ENCODE results near the gene MICAL2. TPM values are rescaled to one million over a fixed set of nuclear protein-coding genes. Genes with fewer than 3 reads are reported as not detected.

Gene MICAL2
- total RNA-seq, 2 donors from 2014 or later, result 19.9 to 39.6 TPM

DNA sequence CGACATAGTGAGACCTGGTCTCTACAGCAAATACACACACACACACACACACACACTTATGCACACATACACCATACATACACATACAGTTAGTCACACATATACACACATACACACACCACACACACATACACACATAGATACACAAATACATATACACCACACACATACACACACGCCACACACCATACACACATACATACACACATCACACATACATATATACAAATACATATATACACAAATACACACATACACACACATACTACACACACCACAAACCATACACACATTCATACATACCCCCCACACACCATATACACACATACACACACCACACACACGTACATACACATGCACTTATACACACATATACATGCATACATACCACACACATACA, 57.7 kb downstream of the MICAL2 start:
- DNase-seq (ENCODE audit: low spot score) (no peak), ATAC-seq (no peak)
- no peaks in the 10 kb centered on the region for H3K36me3 Mint-ChIP-seq
- peaks cover 26 to 38% of the 10 kb centered on the region in 2 donors for H3K4me1 Mint-ChIP-seq (ENCODE audit: low read depth in 2 of 2)
- no peaks in the 10 kb centered on the region for H3K27me3 Mint-ChIP-seq
- H3K4me3 Mint-ChIP-seq, result no peak overlapping the region
- no peak overlapping the region for H3K27ac Mint-ChIP-seq
- no peaks in the 10 kb centered on the region for H3K9me3 Mint-ChIP-seq

DNA sequence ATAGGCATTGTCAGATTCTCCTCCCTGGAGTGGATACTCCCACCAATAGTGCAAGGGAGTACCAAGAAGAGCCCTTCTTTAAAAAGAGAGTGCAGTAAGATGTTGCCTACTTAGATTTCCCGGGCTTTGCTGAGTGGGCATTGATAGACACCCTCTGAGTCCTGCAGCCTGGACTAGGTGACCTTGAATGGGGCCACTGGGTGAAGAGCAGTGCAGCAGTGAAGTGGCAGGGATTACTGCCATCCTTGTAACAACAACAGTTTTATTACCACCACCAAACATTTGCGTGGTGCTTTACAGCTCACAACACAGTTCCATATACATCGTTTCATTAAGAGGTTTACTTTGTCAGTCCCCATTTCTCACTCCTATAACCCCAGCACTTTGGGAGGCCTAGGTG, 59.4 kb downstream of the MICAL2 start:
- Mint-ChIP-seq H3K4me3 (no peak overlapping the region), H3K27me3 (no peaks in the 10 kb centered on the region), H3K27ac (peak overlapping the region in 1 of 2 donors; percentile 35), H3K4me1 (ENCODE audit: low read depth in 2 of 2) (peaks cover 29 to 42% of the 10 kb centered on the region in 2 donors), H3K9me3 (no peaks in the 10 kb centered on the region), H3K36me3 (no peaks in the 10 kb centered on the region)
- no peak for ATAC-seq
- no peak for DNase-seq (ENCODE audit: low spot score)

DNA sequence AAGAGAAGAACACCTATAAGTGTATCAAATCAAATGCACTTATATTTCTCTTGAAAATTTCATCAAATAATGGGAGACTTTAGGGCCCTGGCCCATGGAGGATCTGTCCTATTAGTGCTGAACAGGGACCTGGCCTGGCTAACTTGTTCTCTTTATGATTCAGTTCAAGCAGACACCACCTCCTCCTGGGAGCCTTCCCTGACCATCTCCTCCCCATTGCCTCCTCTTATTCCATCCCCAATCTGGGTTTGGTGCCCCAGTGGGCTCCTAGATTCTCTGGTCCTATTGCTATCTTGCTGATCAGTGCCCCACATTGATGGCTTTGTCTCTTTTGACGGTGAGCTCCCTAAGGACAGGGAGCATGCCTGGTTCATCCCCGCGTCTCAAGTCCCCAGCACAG, 60.1 kb downstream of the MICAL2 start:
- no peaks in the 10 kb centered on the region for H3K27me3 Mint-ChIP-seq
- peak overlapping the region in 1 of 2 donors; percentile 57 for H3K27ac Mint-ChIP-seq
- no peak overlapping the region for H3K4me3 Mint-ChIP-seq
- H3K36me3 Mint-ChIP-seq, result no peaks in the 10 kb centered on the region
- DNase-seq (ENCODE audit: low spot score), result no peak
- no peaks in the 10 kb centered on the region for H3K9me3 Mint-ChIP-seq
- no peak for ATAC-seq
- H3K4me1 Mint-ChIP-seq (ENCODE audit: low read depth in 2 of 2), result peaks cover 33 to 49% of the 10 kb centered on the region in 2 donors

DNA sequence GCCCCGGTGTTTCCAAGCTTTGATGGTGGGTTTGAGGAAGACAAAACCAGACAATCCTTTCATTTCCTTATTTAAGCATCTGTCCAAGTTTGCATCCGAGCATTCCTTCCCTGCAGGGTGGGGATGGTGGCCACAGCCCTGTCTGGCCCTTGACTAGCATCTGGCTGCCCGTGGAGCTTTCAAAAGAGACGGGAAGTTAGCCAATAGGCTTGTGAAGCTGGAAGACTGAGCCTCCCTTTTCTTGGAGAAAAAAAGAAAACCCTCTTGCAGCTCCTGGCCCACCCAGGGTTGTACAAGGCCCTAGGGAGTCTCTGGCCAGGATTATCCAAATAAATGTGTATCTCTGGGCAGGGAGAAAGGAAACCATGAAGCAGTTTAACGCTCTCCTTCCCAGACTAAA, 60.6 kb downstream of the MICAL2 start:
- no peak for DNase-seq (ENCODE audit: low spot score)
- no peaks in the 10 kb centered on the region for H3K9me3 Mint-ChIP-seq
- peaks cover 38 to 54% of the 10 kb centered on the region in 2 donors for H3K4me1 Mint-ChIP-seq (ENCODE audit: low read depth in 2 of 2)
- no peaks in the 10 kb centered on the region for H3K36me3 Mint-ChIP-seq
- H3K27ac Mint-ChIP-seq, result peak overlapping the region in 1 of 2 donors; percentile 57
- no peak overlapping the region for H3K4me3 Mint-ChIP-seq
- H3K27me3 Mint-ChIP-seq, result no peaks in the 10 kb centered on the region
- ATAC-seq, result no peak

- Mint-ChIP-seq H3K9me3 (no peaks in the 10 kb centered on the region), H3K36me3 (no peaks in the 10 kb centered on the region), H3K27me3 (no peaks in the 10 kb centered on the region), H3K4me1 (ENCODE audit: low read depth in 2 of 2) (peaks cover 39 to 55% of the 10 kb centered on the region in 2 donors), H3K4me3 (no peak overlapping the region), H3K27ac (peak overlapping the region; percentile 4 to 68)
- ATAC-seq, result no peak
- no peak for DNase-seq (ENCODE audit: low spot score)
Observed at GRCh38 chr11:12171921-12172320, 61.5 kb downstream of the MICAL2 start.

GRCh38 chr11:12172493-12173013, 62.2 kb downstream of the MICAL2 start:
- H3K9me3 Mint-ChIP-seq, result no peaks in the 10 kb centered on the region
- no peak for DNase-seq (ENCODE audit: low spot score)
- H3K36me3 Mint-ChIP-seq, result no peaks in the 10 kb centered on the region
- no peak for ATAC-seq
- peaks cover 33 to 51% of the 10 kb centered on the region in 2 donors for H3K4me1 Mint-ChIP-seq (ENCODE audit: low read depth in 2 of 2)
- no peaks in the 10 kb centered on the region for H3K27me3 Mint-ChIP-seq
- H3K4me3 Mint-ChIP-seq, result no peak overlapping the region
- H3K27ac Mint-ChIP-seq, result peak overlapping the region; percentile 68 to 99

GRCh38 chr11:12173111-12173510, 62.7 kb downstream of the MICAL2 start:
- no peak for ATAC-seq

GRCh38 chr11:12174128-12174476, 63.7 kb downstream of the MICAL2 start:
- peak overlapping the region; percentile 81 for H3K4me3 Mint-ChIP-seq
- ATAC-seq (peak; percentile 73 to 74), DNase-seq (ENCODE audit: low spot score) (no peak)
- H3K27ac Mint-ChIP-seq, result peak overlapping the region; percentile 99
- H3K27me3 Mint-ChIP-seq, result no peaks in the 10 kb centered on the region
- H3K9me3 Mint-ChIP-seq, result no peaks in the 10 kb centered on the region
- H3K36me3 Mint-ChIP-seq, result no peaks in the 10 kb centered on the region
- H3K4me1 Mint-ChIP-seq (ENCODE audit: low read depth in 2 of 2), result peaks cover 34 to 56% of the 10 kb centered on the region in 2 donors

More at GRCh38 chr11:12173111-12173510, 62.7 kb downstream of the MICAL2 start:
- Mint-ChIP-seq H3K4me1 (ENCODE audit: low read depth in 2 of 2) (peaks cover 37 to 53% of the 10 kb centered on the region in 2 donors), H3K36me3 (no peaks in the 10 kb centered on the region), H3K27ac (peak overlapping the region; percentile 99), H3K9me3 (no peaks in the 10 kb centered on the region), H3K4me3 (peak overlapping the region; percentile 13), H3K27me3 (no peaks in the 10 kb centered on the region)
- no peak for DNase-seq (ENCODE audit: low spot score)

DNA sequence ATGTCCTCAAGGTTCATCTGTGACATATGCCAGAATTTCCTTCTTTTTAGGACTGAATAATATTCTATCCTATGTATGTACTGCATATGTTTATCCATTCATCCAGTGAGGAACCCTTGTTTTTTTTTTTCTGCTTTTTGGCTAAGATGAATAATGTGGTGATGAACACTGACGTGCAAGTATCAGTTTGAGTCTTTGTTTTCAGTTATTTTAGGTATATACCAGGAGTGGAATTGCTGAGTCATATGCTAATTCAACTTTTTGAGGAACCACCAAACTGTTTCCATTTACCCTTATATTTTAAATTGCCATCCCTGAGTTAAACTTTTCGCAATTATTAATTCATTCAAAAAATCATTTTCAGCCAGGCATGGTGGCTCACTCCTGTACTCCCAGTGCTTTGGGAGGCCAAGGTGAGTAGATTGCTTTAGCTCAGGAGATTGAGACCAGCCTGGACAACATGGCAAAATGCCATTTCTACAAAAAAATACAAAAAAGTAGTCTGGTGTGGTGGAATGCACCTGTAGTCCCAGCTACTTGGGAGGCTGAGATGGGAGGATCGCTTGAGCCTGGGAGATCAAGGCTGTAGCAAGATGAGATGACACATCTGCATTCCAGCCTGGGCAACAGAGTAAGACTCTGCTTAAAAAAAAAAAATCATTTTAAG, 64.2 kb downstream of the MICAL2 start:
- H3K27me3 Mint-ChIP-seq, result no peaks in the 10 kb centered on the region

GRCh38 chr11:12175694-12176241, 65.4 kb downstream of the MICAL2 start:
- H3K27ac Mint-ChIP-seq, result peak overlapping the region; percentile 99
- H3K4me1 Mint-ChIP-seq (ENCODE audit: low read depth in 2 of 2), result peaks cover 41 to 65% of the 10 kb centered on the region in 2 donors
- peak overlapping the region; percentile 81 for H3K4me3 Mint-ChIP-seq
- DNase-seq (ENCODE audit: low spot score), result no peak
- peak; percentile 74 to 75 for ATAC-seq
- peaks cover 0 to 3% of the 10 kb centered on the region in 2 donors for H3K27me3 Mint-ChIP-seq
- H3K9me3 Mint-ChIP-seq, result no peaks in the 10 kb centered on the region
- H3K36me3 Mint-ChIP-seq, result no peaks in the 10 kb centered on the region

More for the DNA sequence above, 64.2 kb downstream of the MICAL2 start:
- peak overlapping the region; percentile 99 for H3K27ac Mint-ChIP-seq
- ATAC-seq (peak; percentile 84 to 87), DNase-seq (ENCODE audit: low spot score) (no peak)
- peaks cover 38 to 61% of the 10 kb centered on the region in 2 donors for H3K4me1 Mint-ChIP-seq (ENCODE audit: low read depth in 2 of 2)
- no peaks in the 10 kb centered on the region for H3K36me3 Mint-ChIP-seq
- H3K4me3 Mint-ChIP-seq, result peak overlapping the region; percentile 81
- H3K9me3 Mint-ChIP-seq, result no peaks in the 10 kb centered on the region

- no peaks in the 10 kb centered on the region for H3K9me3 Mint-ChIP-seq
- no peak for DNase-seq (ENCODE audit: low spot score)
- H3K27ac Mint-ChIP-seq, result peak overlapping the region; percentile 99
- H3K4me1 Mint-ChIP-seq (ENCODE audit: low read depth in 2 of 2), result peaks cover 41 to 65% of the 10 kb centered on the region in 2 donors
- H3K4me3 Mint-ChIP-seq, result peak overlapping the region; percentile 81
- no peaks in the 10 kb centered on the region for H3K36me3 Mint-ChIP-seq
- ATAC-seq, result no peak
- H3K27me3 Mint-ChIP-seq, result peaks cover 0 to 3% of the 10 kb centered on the region in 2 donors
Observed at GRCh38 chr11:12176410-12176809, 66.0 kb downstream of the MICAL2 start.

- H3K27me3 Mint-ChIP-seq, result peaks cover 0 to 3% of the 10 kb centered on the region in 2 donors
- peak overlapping the region; percentile 14 to 78 for H3K27ac Mint-ChIP-seq
- H3K36me3 Mint-ChIP-seq, result no peaks in the 10 kb centered on the region
- DNase-seq (ENCODE audit: low spot score) (no peak), ATAC-seq (no peak)
- H3K4me3 Mint-ChIP-seq, result no peak overlapping the region
- peaks cover 38 to 60% of the 10 kb centered on the region in 2 donors for H3K4me1 Mint-ChIP-seq (ENCODE audit: low read depth in 2 of 2)
- no peaks in the 10 kb centered on the region for H3K9me3 Mint-ChIP-seq
Observed at GRCh38 chr11:12177739-12178338, 67.4 kb downstream of the MICAL2 start.

DNA sequence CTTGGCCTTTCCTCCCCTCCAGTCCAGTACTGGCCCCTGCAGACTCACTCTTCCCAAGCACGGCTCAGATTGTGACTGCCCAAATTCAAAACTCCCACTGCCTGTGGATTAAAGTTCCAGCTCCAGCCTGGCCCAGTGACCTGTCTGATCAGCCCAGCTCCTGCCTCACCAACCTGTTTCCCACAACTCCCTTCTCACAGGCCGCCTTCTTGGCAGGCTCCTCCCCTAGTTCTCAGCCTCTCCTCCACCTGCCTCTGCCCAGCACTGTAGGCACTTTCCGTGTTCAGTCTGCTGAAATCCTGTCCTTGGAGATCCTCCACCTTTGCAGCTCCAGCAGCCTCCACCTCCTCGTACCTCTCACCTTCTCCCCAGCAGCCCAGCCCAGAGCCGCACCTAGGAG, 68.6 kb downstream of the MICAL2 start:
- DNase-seq (ENCODE audit: low spot score) (no peak), ATAC-seq (no peak)
- no peaks in the 10 kb centered on the region for H3K9me3 Mint-ChIP-seq
- H3K27me3 Mint-ChIP-seq, result peaks cover 0 to 3% of the 10 kb centered on the region in 2 donors
- peaks cover 35 to 52% of the 10 kb centered on the region in 2 donors for H3K4me1 Mint-ChIP-seq (ENCODE audit: low read depth in 2 of 2)
- peak overlapping the region; percentile 14 to 34 for H3K27ac Mint-ChIP-seq
- no peaks in the 10 kb centered on the region for H3K36me3 Mint-ChIP-seq
- no peak overlapping the region for H3K4me3 Mint-ChIP-seq

- no peaks in the 10 kb centered on the region for H3K9me3 Mint-ChIP-seq
- H3K4me3 Mint-ChIP-seq, result no peak overlapping the region
- DNase-seq (ENCODE audit: low spot score) (no peak), ATAC-seq (no peak)
- H3K27me3 Mint-ChIP-seq, result peaks cover 0 to 3% of the 10 kb centered on the region in 2 donors
- peak overlapping the region in 1 of 2 donors; percentile 14 for H3K27ac Mint-ChIP-seq
- no peaks in the 10 kb centered on the region for H3K36me3 Mint-ChIP-seq
- H3K4me1 Mint-ChIP-seq (ENCODE audit: low read depth in 2 of 2), result peaks cover 32 to 48% of the 10 kb centered on the region in 2 donors
Observed at GRCh38 chr11:12179531-12179930, 69.1 kb downstream of the MICAL2 start.

Data from natural killer cell treated with Interleukin-12 subunit alpha and Interleukin-12 subunit beta and Interleukin-15 and Interleukin-18, amount 100 ng/mL, for 72 hours (primary cell).